ENCODE measurements around the gene NVL. TPM values are rescaled to one million over a fixed set of nuclear protein-coding genes. Genes with fewer than 3 reads are reported as not detected.
"Not testable (repeated sequence)": the region's sequence is repeated elsewhere in the genome, so short reads cannot be mapped to it uniquely, and the experiment has no call there.

Gene NVL
- total RNA-seq, 2 experiments from 2014 or later: 38.8 to 45.6 TPM

DNA sequence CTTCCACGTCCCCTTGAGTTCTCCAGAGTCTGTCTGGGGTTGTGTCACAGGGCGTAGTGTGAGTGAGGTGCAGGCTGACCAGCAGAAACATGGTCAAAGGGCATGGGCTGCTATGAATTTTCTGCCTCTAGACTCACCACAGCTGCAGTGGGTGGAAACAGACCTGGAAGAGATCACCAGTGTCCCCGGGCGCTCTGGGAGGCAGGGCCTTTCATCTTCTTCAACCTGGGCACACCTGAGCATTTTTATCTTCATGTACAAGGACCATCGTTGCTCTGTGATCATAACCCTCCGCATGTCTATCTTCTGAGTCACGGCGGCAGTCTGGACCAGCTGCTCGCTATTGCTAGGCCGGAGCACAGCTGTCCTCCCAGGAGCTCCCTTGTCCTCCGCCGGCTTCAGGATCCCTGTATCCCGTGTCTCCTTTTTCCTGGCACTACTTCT, 117.3 kb downstream of the NVL start:
- DNase-seq: no peak
- Mint-ChIP-seq H3K9me3 (no peaks in the 10 kb centered on the region), H3K4me1 (peaks cover under 1% of the 10 kb centered on the region), H3K4me3 (no peak overlapping the region), H3K27me3 (no peaks in the 10 kb centered on the region), H3K36me3 (ENCODE audit: low read depth) (no peaks in the 10 kb centered on the region), H3K27ac (no peak overlapping the region)
- POLR2A ChIA-PET: no interaction called here
- CTCF ChIA-PET: no interaction called here

DNA sequence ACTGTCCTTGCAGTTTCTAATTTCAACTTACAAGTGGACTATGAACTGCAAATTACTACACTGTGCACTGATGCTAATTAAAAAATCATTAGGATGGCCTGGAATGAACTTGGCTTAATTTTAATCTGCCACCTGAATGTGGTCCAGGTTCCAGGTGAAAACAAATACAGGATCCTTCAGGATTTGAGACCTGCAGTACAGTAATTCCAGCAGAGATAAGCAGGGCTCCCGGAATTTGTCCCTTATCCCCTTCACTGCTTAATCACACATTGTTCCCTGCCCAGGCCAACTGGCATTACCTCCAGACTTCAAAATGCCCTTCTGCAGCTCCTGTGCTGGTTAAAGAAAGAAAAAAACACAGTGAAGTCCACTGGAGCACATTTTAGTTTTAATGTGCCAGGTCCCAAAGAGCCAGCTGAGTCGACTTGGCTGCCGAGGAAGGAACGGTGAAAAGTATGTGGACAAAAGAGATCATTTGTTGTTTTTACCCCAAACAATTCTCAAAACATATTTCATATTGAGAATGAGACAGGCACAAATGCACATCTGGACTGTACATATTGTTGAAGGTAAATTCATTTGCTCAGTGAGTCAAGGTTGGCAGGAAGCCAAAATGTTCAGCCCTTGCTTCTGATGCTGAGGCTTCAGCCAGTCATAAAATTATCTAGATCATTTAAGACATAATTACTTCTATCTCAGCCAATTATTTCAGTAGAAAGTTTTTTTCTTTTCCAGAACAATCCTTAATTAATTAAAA, 118.6 kb downstream of the NVL start:
- Mint-ChIP-seq H3K9me3 (no peaks in the 10 kb centered on the region), H3K27ac (no peak overlapping the region), H3K4me3 (no peak overlapping the region), H3K4me1 (no peaks in the 10 kb centered on the region), H3K27me3 (no peaks in the 10 kb centered on the region), H3K36me3 (ENCODE audit: low read depth) (no peaks in the 10 kb centered on the region)
- ChIA-PET CTCF (no interaction called here), POLR2A (interaction anchor here (1.1 kb wide), 1 partner anchor 51 kb away, joined by 3 read pairs; no protein-coding TSS in a partner anchor)
- no peak for DNase-seq

DNA sequence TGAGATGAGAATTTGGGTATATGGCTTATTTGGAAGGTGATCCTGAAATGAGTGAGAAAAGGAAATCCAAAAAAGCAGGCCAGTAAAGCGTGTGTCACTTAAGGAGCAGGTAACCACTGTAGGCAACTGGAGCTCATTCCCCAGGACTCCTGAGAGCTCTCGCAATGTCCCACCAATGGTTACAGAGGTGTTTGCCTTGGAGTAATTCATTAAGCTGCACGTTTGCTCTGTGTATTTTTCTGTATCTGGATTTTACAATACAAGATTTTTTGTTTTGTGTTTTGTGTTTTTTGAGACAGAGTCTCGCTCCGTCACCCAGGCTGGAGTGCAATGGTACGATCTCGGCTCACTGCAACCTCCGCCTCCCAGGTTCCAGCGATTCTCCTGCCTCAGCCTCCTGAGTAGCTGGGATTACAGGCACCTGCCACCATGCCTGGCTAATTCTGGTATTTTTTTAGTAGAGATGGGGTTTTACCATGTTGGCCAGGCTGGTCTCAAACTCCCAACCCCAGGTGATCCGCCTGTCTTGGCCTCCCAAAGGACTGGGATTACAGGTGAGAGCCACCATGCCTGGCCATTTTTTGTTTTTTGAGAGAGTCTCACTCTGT, 123.9 kb downstream of the NVL start:
- ChIA-PET CTCF (interaction anchor here (2.3 kb wide), 1 partner anchor 54 kb away, joined by 6 read pairs; no protein-coding TSS in a partner anchor), POLR2A (interaction anchor here (1.0 kb wide), 1 partner anchor 36 kb away, joined by 3 read pairs; no protein-coding TSS in a partner anchor)
- H3K9me3 Mint-ChIP-seq; DNase-seq; H3K36me3 Mint-ChIP-seq (ENCODE audit: low read depth); H3K27me3 Mint-ChIP-seq; H3K27ac Mint-ChIP-seq; H3K4me3 Mint-ChIP-seq: not testable (repeated sequence)
- H3K4me1 Mint-ChIP-seq: peaks cover 13% of the 10 kb centered on the region

DNA sequence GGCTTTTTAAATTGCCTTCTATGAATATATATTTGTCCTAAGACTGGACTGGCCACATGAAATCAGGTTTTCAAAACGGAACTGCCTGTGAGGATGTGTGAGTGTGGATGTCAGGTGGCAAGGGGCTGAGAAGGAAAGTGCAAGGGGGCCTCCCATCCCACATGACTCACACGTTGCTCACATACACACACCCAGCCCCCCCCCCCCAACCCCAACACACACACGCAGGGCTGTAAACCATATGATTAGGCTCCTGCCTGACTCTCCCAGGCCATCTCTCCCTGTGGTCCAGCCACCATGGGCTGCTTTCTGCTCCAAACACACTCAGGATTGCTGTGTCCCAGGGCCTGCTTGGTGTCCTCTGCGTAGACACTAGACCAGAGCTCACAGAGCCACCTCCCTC, 124.5 kb downstream of the NVL start:
- H3K27ac Mint-ChIP-seq: peak overlapping the region; percentile 36
- H3K4me1 Mint-ChIP-seq: peaks cover 13% of the 10 kb centered on the region
- no peaks in the 10 kb centered on the region for H3K27me3 Mint-ChIP-seq
- no peaks in the 10 kb centered on the region for H3K9me3 Mint-ChIP-seq
- H3K36me3 Mint-ChIP-seq (ENCODE audit: low read depth): no peaks in the 10 kb centered on the region
- H3K4me3 Mint-ChIP-seq: no peak overlapping the region
- peak; percentile 20 for DNase-seq
- CTCF ChIA-PET: interaction anchor here (0.7 to 2.3 kb wide), 2 partner anchors 53 to 130 kb away, joined by 3 to 6 read pairs; no protein-coding TSS in a partner anchor
- POLR2A ChIA-PET: interaction anchor here (1.0 to 1.4 kb wide), 3 partner anchors 13 to 35 kb away, joined by 3 to 4 read pairs (median 3); partner anchors contain the start of gene DEGS1

DNA sequence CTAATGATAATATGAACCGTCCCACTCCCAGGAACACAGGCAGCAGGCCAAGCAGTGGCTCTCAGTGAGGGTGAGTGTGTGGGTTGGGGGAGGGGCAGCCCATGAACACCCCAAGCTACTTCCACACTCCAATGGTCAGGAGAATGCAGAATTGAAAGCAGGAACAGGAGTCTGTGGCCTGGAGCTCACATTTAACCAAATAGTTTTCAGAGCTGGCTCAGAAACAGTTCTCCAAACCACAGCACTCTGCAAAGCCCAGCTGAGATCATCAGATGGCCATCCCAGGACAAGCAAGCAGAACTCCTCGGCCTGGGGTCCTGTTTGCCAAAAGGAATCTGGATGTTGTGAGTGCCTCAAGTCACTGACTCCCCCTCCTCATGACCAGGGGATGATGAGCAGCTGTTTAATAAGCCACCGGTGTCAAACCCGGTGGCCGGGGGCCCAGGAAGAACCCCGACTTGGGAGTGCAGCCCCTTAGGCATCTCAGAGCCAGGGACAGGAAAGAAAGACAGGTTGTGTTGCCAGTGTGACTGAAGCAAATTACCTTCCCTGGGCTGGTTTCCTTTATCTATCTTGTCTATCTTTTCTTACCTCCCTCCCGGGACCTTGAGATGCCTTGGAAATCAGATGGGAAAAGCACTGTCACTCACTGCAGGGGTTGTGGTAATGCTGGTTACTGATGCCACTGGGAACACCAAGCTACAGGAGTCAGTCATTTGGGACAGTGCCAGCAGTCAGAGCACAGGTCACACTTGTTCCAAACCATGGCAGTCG, 126.5 kb downstream of the NVL start:
- DNase-seq: no peak
- CTCF ChIA-PET: no interaction called here
- Mint-ChIP-seq H3K27ac (no peak overlapping the region), H3K27me3 (no peaks in the 10 kb centered on the region), H3K4me3 (no peak overlapping the region), H3K9me3 (no peaks in the 10 kb centered on the region), H3K36me3 (ENCODE audit: low read depth) (no peaks in the 10 kb centered on the region), H3K4me1 (peaks cover 13% of the 10 kb centered on the region)
- POLR2A ChIA-PET: no interaction called here

DNA sequence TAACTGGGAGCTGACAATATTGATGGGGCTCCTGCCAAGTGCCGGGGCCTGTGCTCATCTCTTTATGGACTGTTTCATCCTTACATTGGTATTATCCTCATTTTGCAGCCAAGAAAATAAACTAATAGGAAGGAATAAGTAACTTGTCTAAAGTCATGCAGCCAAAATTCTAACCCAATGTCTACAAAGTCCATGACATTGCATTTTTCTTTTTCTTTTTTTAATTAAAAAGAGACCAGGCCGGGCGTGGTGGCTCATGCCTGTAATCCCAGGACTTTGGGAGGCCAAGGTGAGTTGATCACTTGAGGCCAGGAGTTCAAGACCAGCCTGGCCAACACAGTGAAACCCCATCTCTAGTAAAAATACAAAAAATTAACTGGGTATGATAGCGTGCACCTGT, 128.1 kb downstream of the NVL start:
- Mint-ChIP-seq H3K4me3 (no peak overlapping the region), H3K27ac (no peak overlapping the region), H3K36me3 (ENCODE audit: low read depth) (no peaks in the 10 kb centered on the region), H3K27me3 (no peaks in the 10 kb centered on the region), H3K4me1 (peaks cover 14% of the 10 kb centered on the region), H3K9me3 (no peaks in the 10 kb centered on the region)
- DNase-seq: no peak
- ChIA-PET CTCF (no interaction called here), POLR2A (no interaction called here)

DNA sequence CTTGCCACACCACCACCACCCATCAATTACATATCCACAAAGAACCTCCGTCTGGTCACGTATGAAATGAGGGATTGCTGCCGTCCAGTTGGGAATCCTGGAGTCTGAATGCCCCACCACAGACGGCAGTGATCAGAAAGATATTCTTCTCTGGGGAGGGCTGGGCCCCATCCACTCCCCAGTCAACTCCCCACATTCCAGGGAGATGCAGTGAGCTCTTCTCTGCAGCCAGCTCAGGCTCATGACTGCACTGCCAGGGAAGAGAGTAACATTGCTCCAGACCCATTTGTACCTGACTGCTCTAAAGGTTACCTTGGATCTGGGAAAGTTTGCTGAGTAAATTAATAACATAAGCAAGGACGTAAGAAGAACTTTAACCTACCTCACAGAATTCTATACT, 128.6 kb downstream of the NVL start:
- ChIA-PET CTCF (no interaction called here), POLR2A (interaction anchor here (0.6 kb wide), 1 partner anchor 9 kb away, joined by 3 read pairs; no protein-coding TSS in a partner anchor)
- H3K27ac Mint-ChIP-seq: no peak overlapping the region
- H3K9me3 Mint-ChIP-seq: no peaks in the 10 kb centered on the region
- no peak overlapping the region for H3K4me3 Mint-ChIP-seq
- no peak for DNase-seq
- H3K36me3 Mint-ChIP-seq (ENCODE audit: low read depth): no peaks in the 10 kb centered on the region
- no peaks in the 10 kb centered on the region for H3K27me3 Mint-ChIP-seq
- H3K4me1 Mint-ChIP-seq: peaks cover 16% of the 10 kb centered on the region

DNA sequence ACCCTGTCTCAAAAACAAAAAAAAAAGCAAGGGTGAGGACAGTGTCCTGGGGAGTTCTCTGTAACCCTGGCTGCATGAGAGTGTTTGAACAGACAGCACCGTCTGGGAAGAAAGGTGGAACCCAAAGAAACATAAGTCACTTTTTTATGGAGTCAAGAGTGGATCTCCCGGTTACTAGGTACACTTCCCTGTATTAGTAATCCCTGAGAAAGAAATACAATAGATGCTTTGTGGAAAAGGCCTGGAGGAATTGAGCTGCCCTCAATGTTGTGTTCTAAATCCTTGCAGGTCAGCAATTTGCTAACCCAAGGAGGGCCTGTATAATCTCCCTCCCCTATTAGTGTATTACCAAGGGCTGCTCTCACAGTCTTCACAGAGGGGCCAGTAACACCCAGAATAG, 130.3 kb downstream of the NVL start:
- H3K27ac Mint-ChIP-seq: no peak overlapping the region
- peaks cover 7% of the 10 kb centered on the region for H3K36me3 Mint-ChIP-seq (ENCODE audit: low read depth)
- H3K27me3 Mint-ChIP-seq: no peaks in the 10 kb centered on the region
- H3K4me3 Mint-ChIP-seq: no peak overlapping the region
- peaks cover 12% of the 10 kb centered on the region for H3K4me1 Mint-ChIP-seq
- DNase-seq: no peak
- POLR2A ChIA-PET: no interaction called here
- CTCF ChIA-PET: no interaction called here
- no peaks in the 10 kb centered on the region for H3K9me3 Mint-ChIP-seq

DNA sequence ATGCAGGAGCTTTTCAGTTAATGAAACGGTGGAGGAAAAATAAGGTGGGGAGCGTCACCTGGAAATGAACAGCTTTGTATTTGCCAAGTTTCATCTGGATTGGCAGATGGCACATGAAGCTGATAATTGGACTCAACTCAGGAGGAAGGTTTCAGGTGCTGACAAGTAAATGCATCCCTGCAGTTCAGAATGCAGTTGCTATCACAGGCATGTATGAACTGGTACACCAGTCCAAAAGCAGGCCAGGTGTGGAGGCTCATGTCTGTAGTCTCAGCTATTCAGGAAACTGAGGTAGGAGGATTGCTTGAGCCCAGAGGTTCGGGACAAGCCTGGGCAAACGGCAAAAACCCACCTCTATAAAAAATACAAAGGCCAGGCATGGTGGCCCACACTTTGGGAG, 131.4 kb downstream of the NVL start:
- Mint-ChIP-seq H3K36me3 (ENCODE audit: low read depth) (peaks cover 16% of the 10 kb centered on the region), H3K9me3 (no peaks in the 10 kb centered on the region), H3K4me3 (no peak overlapping the region), H3K4me1 (peaks cover 14% of the 10 kb centered on the region), H3K27ac (no peak overlapping the region), H3K27me3 (no peaks in the 10 kb centered on the region)
- ChIA-PET POLR2A (interaction anchor here (1.6 kb wide), 1 partner anchor 16 kb away, joined by 4 read pairs; the partner anchor contains the start of gene DEGS1), CTCF (no interaction called here)
- no peak for DNase-seq

DNA sequence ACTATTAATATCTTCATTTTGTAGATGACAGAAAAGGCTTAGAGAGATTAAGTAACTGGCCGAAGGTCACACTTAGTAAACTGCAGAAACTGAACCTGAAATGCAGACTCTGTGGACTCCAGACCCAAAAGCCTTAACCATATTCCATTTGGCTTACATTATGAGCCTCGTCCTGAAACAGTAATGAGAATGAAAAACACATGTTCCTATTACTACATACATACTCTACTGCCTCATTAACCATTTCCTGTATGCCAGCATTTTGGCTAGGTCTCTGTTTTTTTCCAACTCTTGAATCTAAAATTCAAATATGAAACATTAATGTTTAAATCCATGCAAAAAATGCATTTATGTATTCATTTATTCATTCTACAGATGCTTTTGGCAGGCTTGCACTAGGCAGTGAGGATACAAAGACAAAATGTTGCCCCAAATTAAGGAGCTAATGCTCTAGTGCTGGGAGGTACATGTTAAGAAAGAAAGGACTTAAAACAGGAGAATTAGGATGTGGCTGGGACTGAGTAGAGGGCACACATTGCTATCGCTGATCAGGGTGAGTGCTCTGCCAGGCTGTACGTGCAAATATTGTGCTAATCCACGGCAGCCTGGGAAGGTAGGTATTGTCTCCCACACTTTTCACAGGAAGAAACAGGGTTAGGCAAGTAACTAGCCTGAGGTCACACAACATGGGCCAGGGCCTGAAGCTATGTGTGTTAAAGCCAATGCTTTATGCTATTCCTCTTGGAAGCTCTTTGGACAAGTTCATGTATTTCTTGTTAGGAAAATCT, 133.0 kb downstream of the NVL start:
- H3K4me3 Mint-ChIP-seq: no peak overlapping the region
- H3K4me1 Mint-ChIP-seq: peaks cover 26% of the 10 kb centered on the region
- no peak overlapping the region for H3K27ac Mint-ChIP-seq
- POLR2A ChIA-PET: interaction anchor here (1.6 kb wide), 2 partner anchors 9 to 14 kb away, joined by 3 to 4 read pairs; partner anchors contain the start of gene DEGS1
- H3K9me3 Mint-ChIP-seq: no peaks in the 10 kb centered on the region
- CTCF ChIA-PET: interaction anchor here (0.6 kb wide), 2 partner anchors 52 to 197 kb away, joined by 4 to 5 read pairs; no protein-coding TSS in a partner anchor
- H3K27me3 Mint-ChIP-seq: no peaks in the 10 kb centered on the region
- H3K36me3 Mint-ChIP-seq (ENCODE audit: low read depth): peaks cover 28% of the 10 kb centered on the region
- DNase-seq: no peak

DNA sequence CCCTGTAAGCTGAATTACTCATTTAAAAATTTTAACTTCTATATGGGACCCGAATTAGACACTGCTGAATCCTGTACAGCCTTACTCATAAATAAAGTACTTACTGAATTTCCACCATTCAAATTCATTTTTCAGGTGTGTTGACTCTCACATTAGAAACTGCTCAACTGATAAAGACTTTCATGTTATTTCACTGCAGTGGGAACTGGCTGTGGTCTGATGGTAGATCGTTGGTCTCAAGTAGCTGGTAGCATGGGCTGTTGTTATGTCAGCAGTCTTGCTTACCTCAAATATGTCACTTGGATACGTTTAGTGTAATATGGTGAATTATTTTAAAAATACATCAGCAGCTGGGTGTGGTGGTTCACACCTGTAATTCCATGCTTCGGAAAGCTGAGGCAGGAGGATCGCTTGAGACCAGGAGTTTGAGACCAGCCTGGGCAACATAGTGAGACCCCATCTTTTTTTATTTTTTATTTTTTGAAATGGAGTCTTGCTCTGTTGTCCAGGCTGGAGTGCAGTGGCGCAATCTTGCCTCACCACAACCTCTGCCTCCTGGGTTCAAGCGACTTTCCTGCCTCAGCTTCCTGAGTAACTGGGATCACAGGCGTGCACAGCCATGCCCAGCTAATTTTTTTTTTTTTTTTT, 136.5 kb downstream of the NVL start:
- Mint-ChIP-seq H3K27me3 (no peaks in the 10 kb centered on the region), H3K27ac (peak overlapping the region; percentile 70), H3K4me1 (peaks cover 48% of the 10 kb centered on the region), H3K4me3 (no peak overlapping the region), H3K36me3 (ENCODE audit: low read depth) (peaks cover 48% of the 10 kb centered on the region), H3K9me3 (no peaks in the 10 kb centered on the region)
- ChIA-PET POLR2A (interaction anchor here (0.9 to 2.4 kb wide), 5 partner anchors 11 to 348 kb away, joined by 3 to 41 read pairs (median 4); partner anchors contain the start of genes DEGS1, TP53BP2 and WDR26), CTCF (interaction anchor here (0.6 to 2.1 kb wide), 5 partner anchors 10 to 471 kb away, joined by 3 to 16 read pairs (median 5); partner anchors contain the start of gene DEGS1)
- no peak for DNase-seq

Data from activated CD4-positive, alpha-beta memory T cell treated with anti-CD3 and anti-CD28 coated beads, Interleukin-2, amount 10 ng/mL, durations not matched to agents 7 days and 5 days (primary cell).